ENCODE measurements around the gene TMEM127.
A peak's percentile ranks its signal among the peaks of the same experiment; 100 is the strongest.

The TMEM127 gene

DNA sequence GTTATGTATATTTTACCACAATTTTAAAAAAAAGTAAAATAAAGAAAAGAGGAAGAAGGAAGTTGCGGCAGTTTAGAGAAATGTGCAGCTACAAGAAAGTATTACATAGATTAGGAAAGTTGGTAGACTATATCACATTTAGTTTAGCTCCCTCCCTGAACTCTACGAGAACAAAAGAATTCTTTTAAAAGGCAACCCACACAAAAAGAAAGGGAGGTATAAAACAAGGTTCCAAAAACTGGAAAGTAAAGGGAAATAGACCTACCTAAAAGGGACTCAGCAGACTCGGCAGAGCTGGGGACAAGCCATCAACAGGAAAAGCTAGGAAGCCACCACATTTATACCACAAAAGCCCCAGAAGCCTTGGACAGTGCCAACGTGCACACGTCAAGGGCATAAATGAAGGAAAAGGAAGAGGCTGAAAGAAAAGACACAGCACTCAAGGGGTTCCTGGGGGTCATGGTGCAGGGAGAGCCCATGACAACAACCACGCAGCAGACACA, 9.1 kb downstream of the TMEM127 start:
- H3K4me3 ChIP-seq (ENCODE audit: low read length), result no peak overlapping the region; the same call in 1 of the 2 replicates
- no peak for TF ChIP-seq ZNF274 (IDR thresholded peaks at IDR 0.05; ENCODE audit: low read depth, low read length)

- TF ChIP-seq ZNF274 (IDR thresholded peaks at IDR 0.05; ENCODE audit: low read depth, low read length), result no peak
- H3K4me3 ChIP-seq (ENCODE audit: low read length), result no peak overlapping the region
Measured at GRCh38 chr2:96254571-96254970, 11.2 kb downstream of the TMEM127 start.

DNA sequence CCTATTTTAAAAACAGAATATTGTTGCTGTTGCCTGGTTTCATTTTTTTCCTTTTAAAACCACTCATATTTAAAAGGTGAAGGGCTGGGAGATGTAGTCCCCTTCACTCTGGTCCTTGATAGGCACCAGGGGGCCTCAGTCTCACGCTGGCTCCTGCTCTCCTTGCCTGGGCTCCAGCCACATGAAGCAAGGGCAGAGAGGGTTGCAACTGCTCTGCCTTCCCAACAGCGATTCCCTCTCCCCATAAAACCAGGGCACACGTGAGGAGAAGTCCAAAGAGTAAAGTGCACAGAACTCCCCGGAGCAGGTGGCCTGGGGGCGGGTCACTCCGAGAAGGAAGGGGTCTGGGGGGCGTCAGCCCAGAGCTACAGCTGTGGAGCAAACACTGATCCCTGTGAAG, 12.8 kb downstream of the TMEM127 start:
- TF ChIP-seq ZNF274 (IDR thresholded peaks at IDR 0.05; ENCODE audit: low read depth, low read length), result no peak
- no peak overlapping the region for H3K4me3 ChIP-seq (ENCODE audit: low read length)

- TF ChIP-seq ZNF274 (IDR thresholded peaks at IDR 0.05; ENCODE audit: low read depth, low read length), result no peak
- no peak overlapping the region for H3K4me3 ChIP-seq (ENCODE audit: low read length)
Measured at GRCh38 chr2:96252526-96252925, 13.3 kb downstream of the TMEM127 start.

- no peak overlapping the region for H3K4me3 ChIP-seq (ENCODE audit: low read length)
- TF ChIP-seq ZNF274 (IDR thresholded peaks at IDR 0.05; ENCODE audit: low read depth, low read length), result no peak
Measured at GRCh38 chr2:96251721-96252292, 14.0 kb downstream of the TMEM127 start.

DNA sequence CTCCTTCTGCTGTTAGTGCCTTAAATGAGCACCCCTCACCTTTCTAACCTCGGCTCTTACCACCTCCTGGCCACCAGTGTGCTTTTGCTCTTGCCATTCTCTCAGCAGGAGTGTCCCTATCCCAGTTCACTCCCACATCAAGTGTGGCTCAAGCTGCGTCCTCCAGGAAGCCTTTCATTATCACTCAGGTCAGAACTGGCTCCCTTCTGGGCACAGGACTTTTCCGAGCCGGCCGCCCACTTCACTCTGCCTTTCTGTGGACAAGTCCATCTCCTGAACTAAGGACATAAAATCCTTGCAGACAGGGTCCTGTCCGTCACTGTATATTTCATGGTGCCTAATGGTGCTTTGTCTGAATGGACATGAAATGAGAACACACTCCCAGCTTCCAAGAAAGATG, 15.6 kb downstream of the TMEM127 start:
- H3K4me3 ChIP-seq (ENCODE audit: low read length), result no peak overlapping the region
- no peak for TF ChIP-seq ZNF274 (IDR thresholded peaks at IDR 0.05; ENCODE audit: low read depth, low read length)

GRCh38 chr2:96249654-96250053, 16.1 kb downstream of the TMEM127 start:
- TF ChIP-seq ZNF274 (IDR thresholded peaks at IDR 0.05; ENCODE audit: low read depth, low read length), result no peak
- no peak overlapping the region for H3K4me3 ChIP-seq (ENCODE audit: low read length)

- no peak for TF ChIP-seq ZNF274 (IDR thresholded peaks at IDR 0.05; ENCODE audit: low read depth, low read length)
- H3K4me3 ChIP-seq (ENCODE audit: low read length), result no peak overlapping the region
Measured at GRCh38 chr2:96248624-96249023, 17.2 kb downstream of the TMEM127 start.

- TF ChIP-seq ZNF274 (IDR thresholded peaks at IDR 0.05; ENCODE audit: low read depth, low read length), result no peak
- H3K4me3 ChIP-seq (ENCODE audit: low read length), result no peak overlapping the region
Measured at GRCh38 chr2:96247896-96248295, 17.9 kb downstream of the TMEM127 start.

DNA sequence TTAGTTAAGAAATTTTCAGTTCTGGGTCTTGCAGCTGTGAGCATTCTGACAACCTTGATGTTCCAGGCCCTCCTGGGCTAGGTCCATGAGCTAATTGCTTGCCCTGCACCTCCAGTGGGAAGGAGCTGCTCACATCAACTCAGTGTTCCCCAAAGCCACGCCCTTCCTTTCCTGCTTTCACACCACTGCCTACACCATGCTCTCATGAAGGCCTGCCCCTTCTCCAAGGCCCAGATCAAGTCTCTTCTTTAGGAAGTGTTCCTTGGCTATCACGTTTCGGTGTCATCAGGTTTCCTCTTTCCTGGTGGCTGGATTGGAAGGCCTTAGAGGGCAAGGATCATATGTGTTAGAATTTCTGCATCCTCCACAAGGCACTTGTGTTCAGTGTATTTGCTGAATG, 18.8 kb downstream of the TMEM127 start:
- H3K4me3 ChIP-seq (ENCODE audit: low read length), result no peak overlapping the region
- no peak for TF ChIP-seq ZNF274 (IDR thresholded peaks at IDR 0.05; ENCODE audit: low read depth, low read length)

GRCh38 chr2:96245609-96246390, 20.0 kb downstream of the TMEM127 start:
- no peak overlapping the region for H3K4me3 ChIP-seq (ENCODE audit: low read length)
- TF ChIP-seq ZNF274 (IDR thresholded peaks at IDR 0.05; ENCODE audit: low read depth, low read length), result no peak

GRCh38 chr2:96243843-96244242, 22.0 kb downstream of the TMEM127 start:
- no peak overlapping the region for H3K4me3 ChIP-seq (ENCODE audit: low read length)
- TF ChIP-seq ZNF274 (IDR thresholded peaks at IDR 0.05; ENCODE audit: low read depth, low read length), result no peak

- TF ChIP-seq ZNF274 (IDR thresholded peaks at IDR 0.05; ENCODE audit: low read depth, low read length), result no peak
- peak overlapping the region; percentile 7; the same call in 1 of the 2 replicates for H3K4me3 ChIP-seq (ENCODE audit: low read length)
Measured at GRCh38 chr2:96241900-96242611, 23.7 kb downstream of the TMEM127 start.

DNA sequence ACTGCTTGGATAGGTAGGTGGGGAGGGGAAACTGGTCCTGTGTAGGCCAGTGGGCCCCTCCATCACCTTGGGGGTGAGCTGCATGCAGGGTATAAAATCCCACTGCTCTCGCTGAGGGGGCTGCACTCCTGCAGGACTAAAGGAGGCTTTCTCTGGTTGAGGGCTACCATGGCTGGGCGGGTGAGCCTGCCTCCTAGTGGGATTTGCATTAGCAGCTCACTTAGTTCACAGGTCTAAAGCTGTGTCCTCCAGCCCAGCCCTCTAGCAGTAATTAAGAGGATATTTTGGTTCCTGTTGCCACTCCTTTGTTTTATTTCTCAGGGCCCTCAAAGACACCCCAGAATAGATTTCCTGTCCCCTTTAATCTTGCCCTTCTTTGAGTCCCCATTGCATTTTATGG, 24.6 kb downstream of the TMEM127 start:
- H3K4me3 ChIP-seq (ENCODE audit: low read length), result no peak overlapping the region
- TF ChIP-seq ZNF274 (IDR thresholded peaks at IDR 0.05; ENCODE audit: low read depth, low read length), result no peak

Measured in GM08714 (cell line).